Ishikawa (cell line): ENCODE measurements around the gene ETDC.

Source experiments
- CEBPB ChIP-seq: IDR thresholded peaks from 2 replicates; pipeline ENCODE4 v1.6.1; 2012
- CREB1 ChIP-seq: IDR thresholded peaks from 2 replicates; pipeline ENCODE4 v1.6.1; 2012; ENCODE audit warnings: low read depth
- EGR1 ChIP-seq: IDR thresholded peaks from 2 replicates; pipeline ENCODE4 v1.6.1; 2012
- EP300 ChIP-seq: IDR thresholded peaks from 2 replicates; pipeline ENCODE4 v1.6.1; 2012; ENCODE audit warnings: borderline replicate concordance
- FOXM1 ChIP-seq: IDR thresholded peaks from 2 replicates; pipeline ENCODE4 v1.6.1; 2012; ENCODE audit warnings: low read depth, borderline replicate concordance
- MAX ChIP-seq: IDR thresholded peaks from 2 replicates; pipeline ENCODE4 v1.6.1; 2012
- NFIC ChIP-seq: IDR thresholded peaks from 2 replicates; pipeline ENCODE4 v1.6.1; 2012
- RAD21 ChIP-seq: IDR thresholded peaks from 2 replicates; pipeline ENCODE4 v1.6.1; 2012; ENCODE audit warnings: low read depth
- REST ChIP-seq: IDR thresholded peaks from 2 replicates; pipeline ENCODE4 v1.6.1; 2012; ENCODE audit warnings: low read depth, mild to moderate bottlenecking
- TAF1 ChIP-seq: IDR thresholded peaks from 2 replicates; pipeline ENCODE4 v1.6.1; 2012; ENCODE audit warnings: low read depth, mild to moderate bottlenecking
- TCF12 ChIP-seq: IDR thresholded peaks from 2 replicates; pipeline ENCODE4 v1.6.1; 2012; ENCODE audit warnings: low read depth
- TEAD4 ChIP-seq: IDR thresholded peaks from 2 replicates; pipeline ENCODE4 v1.6.1; 2012
- YY1 ChIP-seq: IDR thresholded peaks from 2 replicates; pipeline ENCODE4 v1.6.1; 2012; ENCODE audit warnings: low read depth
- ZBTB7A ChIP-seq: IDR thresholded peaks from 2 replicates; pipeline ENCODE4 v1.6.1; 2012; ENCODE audit warnings: low read depth
- TF ChIP-seq, protein P1 (sequence below): IDR thresholded peaks from 2 replicates; pipeline ENCODE4 v1.6.1; 2012

ETDC gene

GRCh38 chrX:135331525-135331924, 22.2 kb downstream of the ETDC start:
- no peak for TF ChIP-seq YY1

- TF ChIP-seq TEAD4 (no peak), CREB1 (no peak), EGR1 (no peak), TCF12 (no peak), REST (no peak), FOXM1 (no peak), CEBPB (no peak), YY1 (no peak), ZBTB7A (no peak), MAX (no peak), EP300 (no peak), TAF1 (no peak), NFIC (no peak), RAD21 (no peak)
- TF ChIP-seq, protein P1, sequence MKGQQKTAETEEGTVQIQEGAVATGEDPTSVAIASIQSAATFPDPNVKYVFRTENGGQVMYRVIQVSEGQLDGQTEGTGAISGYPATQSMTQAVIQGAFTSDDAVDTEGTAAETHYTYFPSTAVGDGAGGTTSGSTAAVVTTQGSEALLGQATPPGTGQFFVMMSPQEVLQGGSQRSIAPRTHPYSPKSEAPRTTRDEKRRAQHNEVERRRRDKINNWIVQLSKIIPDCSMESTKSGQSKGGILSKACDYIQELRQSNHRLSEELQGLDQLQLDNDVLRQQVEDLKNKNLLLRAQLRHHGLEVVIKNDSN = no peak
These were observed 31.6 kb downstream of the ETDC start for GRCh38 chrX:135340831-135341230.

DNA sequence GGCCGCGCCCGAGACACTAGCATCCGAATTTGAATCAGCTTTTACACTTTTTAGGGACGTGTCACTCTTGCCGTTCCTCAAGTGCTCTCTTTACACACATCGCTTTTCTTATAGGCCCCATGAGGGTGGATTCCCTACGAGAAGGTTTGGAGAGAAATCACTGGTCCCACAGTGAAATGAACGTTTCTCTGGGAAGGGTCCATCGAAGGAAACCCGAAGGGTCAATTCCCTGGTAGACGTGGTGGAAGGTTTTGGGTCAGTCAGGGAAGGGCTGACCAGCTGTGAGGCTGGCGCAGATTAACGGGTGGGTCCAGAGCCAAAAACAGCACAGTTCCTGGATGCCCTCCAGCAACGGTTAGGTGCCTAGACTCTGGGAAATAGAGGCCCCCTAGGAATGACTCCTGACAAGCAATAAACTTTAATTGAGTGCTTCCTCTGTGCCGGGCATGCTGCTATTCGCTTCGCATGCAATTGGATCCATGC, 35.9 kb downstream of the ETDC start:
- peak; percentile 57 for TF ChIP-seq NFIC
- TF ChIP-seq CREB1 = no peak

DNA sequence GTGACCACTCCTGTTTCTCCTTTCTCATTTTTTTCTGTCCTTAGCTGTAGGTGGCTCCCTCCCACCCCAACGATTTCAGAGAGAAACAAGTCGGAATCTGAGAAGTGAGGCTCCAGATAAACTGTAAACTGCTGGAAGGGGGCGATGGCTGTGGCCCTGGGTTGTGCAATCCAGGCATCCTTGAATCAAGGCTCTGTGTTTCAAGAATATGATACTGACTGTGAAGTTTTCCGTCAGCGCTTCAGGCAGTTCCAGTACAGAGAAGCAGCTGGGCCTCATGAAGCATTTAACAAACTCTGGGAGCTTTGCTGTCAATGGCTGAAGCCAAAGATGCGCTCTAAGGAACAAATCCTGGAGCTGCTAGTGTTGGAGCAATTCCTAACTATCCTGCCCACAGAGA, 37.7 kb downstream of the ETDC start:
- TF ChIP-seq TCF12 (no peak), FOXM1 (no peak), CEBPB (no peak), TEAD4 (no peak), REST (no peak), TAF1 (no peak), MAX (no peak), CREB1 (no peak)

DNA sequence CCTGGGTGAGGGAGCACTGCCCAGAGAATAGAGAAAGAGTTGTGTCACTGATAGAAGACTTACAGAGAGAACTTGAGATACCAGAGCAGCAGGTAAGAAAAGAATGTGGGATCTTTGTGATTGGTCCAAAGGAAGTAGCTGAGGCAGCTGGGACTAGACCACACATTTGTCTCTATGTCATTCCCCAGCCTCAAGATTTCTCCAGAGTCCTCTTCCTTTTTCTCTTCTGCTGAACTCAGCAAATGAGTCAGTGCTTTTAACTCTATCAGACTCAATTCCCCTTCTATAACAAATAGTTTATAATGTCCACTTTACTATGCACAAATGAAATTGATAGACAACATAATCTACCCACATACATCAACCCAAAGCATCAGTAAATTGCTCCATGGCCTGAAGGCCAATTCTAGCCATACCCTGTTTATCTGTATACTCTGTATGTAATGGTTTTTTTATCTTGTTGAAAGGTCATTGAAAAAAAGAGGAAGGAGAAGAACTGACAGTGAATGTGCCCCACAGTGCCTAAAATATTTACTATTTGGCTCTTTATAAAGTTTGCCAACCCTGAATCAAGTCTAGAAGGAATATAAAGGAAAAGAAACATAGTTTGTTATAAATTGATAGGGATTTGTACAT, 38.2 kb downstream of the ETDC start:
- TF ChIP-seq TEAD4 (no peak), EP300 (no peak), NFIC (no peak), YY1 (no peak), EGR1 (no peak), CEBPB (no peak), TAF1 (no peak), REST (no peak), TCF12 (no peak), FOXM1 (no peak), ZBTB7A (no peak), CREB1 (no peak), RAD21 (no peak), MAX (no peak)
- TF ChIP-seq, protein P1 = no peak
